ENCODE measurements around the gene CFAP161.

CFAP161 gene

DNA sequence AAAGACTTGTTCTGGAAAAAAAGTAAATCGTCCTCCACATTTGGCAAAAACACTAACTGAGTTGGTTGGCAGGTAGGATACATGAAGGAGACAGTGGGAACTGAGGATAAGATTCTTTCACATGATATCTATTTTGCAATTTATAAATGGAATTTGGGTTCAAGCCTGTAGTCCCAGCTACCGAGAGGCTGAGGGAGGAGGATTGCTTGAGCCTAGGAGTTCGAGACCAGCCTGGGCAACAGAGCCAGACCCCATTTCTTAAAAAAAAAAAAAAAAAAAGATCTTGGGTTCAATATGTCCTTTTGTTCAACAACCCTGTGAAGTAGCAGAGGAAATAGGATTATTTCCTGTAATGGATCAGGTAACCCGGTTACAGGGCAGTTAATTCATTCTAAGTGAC is 35.7 kb upstream of the CFAP161 start:
- ATAC-seq (no peak), DNase-seq (no peak)
- no peaks in the 10 kb centered on the region for H3K36me3 Mint-ChIP-seq (ENCODE audit: low read depth)
- H3K4me3 Mint-ChIP-seq, result no peak overlapping the region
- H3K4me1 Mint-ChIP-seq, result peaks cover 9% of the 10 kb centered on the region
- H3K27ac Mint-ChIP-seq, result no peak overlapping the region
- peaks cover 31% of the 10 kb centered on the region for H3K27me3 Mint-ChIP-seq
- H3K9me3 Mint-ChIP-seq, result no peaks in the 10 kb centered on the region

- no peaks in the 10 kb centered on the region for H3K9me3 Mint-ChIP-seq
- DNase-seq (no peak), ATAC-seq (no peak)
- H3K36me3 Mint-ChIP-seq (ENCODE audit: low read depth), result no peaks in the 10 kb centered on the region
- H3K27ac Mint-ChIP-seq, result no peak overlapping the region
- peaks cover 9% of the 10 kb centered on the region for H3K4me1 Mint-ChIP-seq
- peaks cover 29% of the 10 kb centered on the region for H3K27me3 Mint-ChIP-seq
- H3K4me3 Mint-ChIP-seq, result no peak overlapping the region
Observed at GRCh38 chr15:81098861-81099651, 35.0 kb upstream of the CFAP161 start.

- H3K27ac Mint-ChIP-seq, result no peak overlapping the region
- peaks cover 31% of the 10 kb centered on the region for H3K27me3 Mint-ChIP-seq
- ATAC-seq, result no peak
Observed at GRCh38 chr15:81101894-81102815, 31.9 kb upstream of the CFAP161 start.

GRCh38 chr15:81103857-81104256 is 30.2 kb upstream of the CFAP161 start:
- Mint-ChIP-seq H3K36me3 (ENCODE audit: low read depth) (no peaks in the 10 kb centered on the region), H3K4me3 (no peak overlapping the region), H3K27me3 (peaks cover 16% of the 10 kb centered on the region), H3K4me1 (peaks cover 2% of the 10 kb centered on the region), H3K27ac (no peak overlapping the region), H3K9me3 (no peaks in the 10 kb centered on the region)
- DNase-seq (no peak), ATAC-seq (no peak)

More at GRCh38 chr15:81101894-81102815, 31.9 kb upstream of the CFAP161 start:
- Mint-ChIP-seq H3K9me3 (no peaks in the 10 kb centered on the region), H3K4me3 (no peak overlapping the region), H3K4me1 (peaks cover 9% of the 10 kb centered on the region), H3K36me3 (ENCODE audit: low read depth) (no peaks in the 10 kb centered on the region)
- no peak for DNase-seq

- Mint-ChIP-seq H3K27ac (no peak overlapping the region), H3K4me1 (no peaks in the 10 kb centered on the region), H3K36me3 (ENCODE audit: low read depth) (no peaks in the 10 kb centered on the region), H3K27me3 (peaks cover 14% of the 10 kb centered on the region), H3K9me3 (no peaks in the 10 kb centered on the region), H3K4me3 (no peak overlapping the region)
- DNase-seq (no peak), ATAC-seq (no peak)
Observed at GRCh38 chr15:81105545-81105944, 28.5 kb upstream of the CFAP161 start.

- H3K27ac Mint-ChIP-seq, result no peak overlapping the region
- H3K4me1 Mint-ChIP-seq, result peaks cover 7% of the 10 kb centered on the region
- no peaks in the 10 kb centered on the region for H3K9me3 Mint-ChIP-seq
- peak; percentile 51 for ATAC-seq
- no peaks in the 10 kb centered on the region for H3K36me3 Mint-ChIP-seq (ENCODE audit: low read depth)
- H3K4me3 Mint-ChIP-seq, result no peak overlapping the region
- H3K27me3 Mint-ChIP-seq, result peaks cover 20% of the 10 kb centered on the region
- DNase-seq, result peak; percentile 40
Observed at GRCh38 chr15:81106560-81106959, 27.5 kb upstream of the CFAP161 start.

GRCh38 chr15:81107889-81108288 is 26.2 kb upstream of the CFAP161 start:
- Mint-ChIP-seq H3K4me3 (no peak overlapping the region), H3K27me3 (peaks cover 22% of the 10 kb centered on the region), H3K9me3 (no peaks in the 10 kb centered on the region), H3K4me1 (peaks cover 9% of the 10 kb centered on the region), H3K27ac (no peak overlapping the region), H3K36me3 (ENCODE audit: low read depth) (no peaks in the 10 kb centered on the region)
- DNase-seq (no peak), ATAC-seq (no peak)

DNA sequence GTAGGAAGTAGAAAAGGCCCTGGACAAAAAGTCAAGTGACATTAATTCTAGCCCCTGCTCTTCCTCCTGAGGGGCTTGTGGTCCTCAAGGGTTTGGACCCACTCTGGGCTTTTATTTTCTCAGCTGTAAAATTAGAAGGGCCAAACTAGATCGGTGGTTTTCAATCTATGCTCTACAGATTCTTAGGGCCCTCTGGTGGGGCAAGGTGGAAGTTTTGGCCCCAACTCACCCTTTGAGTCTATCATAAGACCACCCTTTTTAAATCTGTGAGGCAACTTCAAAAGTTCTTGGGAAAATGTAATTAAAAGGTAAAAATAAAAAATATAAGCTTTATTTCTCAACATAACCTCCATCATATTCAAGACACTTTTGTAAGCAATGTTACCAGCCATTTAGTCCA is 25.6 kb upstream of the CFAP161 start:
- Mint-ChIP-seq H3K36me3 (ENCODE audit: low read depth) (no peaks in the 10 kb centered on the region), H3K4me3 (no peak overlapping the region), H3K27me3 (peaks cover 24% of the 10 kb centered on the region), H3K9me3 (no peaks in the 10 kb centered on the region), H3K27ac (no peak overlapping the region), H3K4me1 (peaks cover 9% of the 10 kb centered on the region)
- ATAC-seq, result no peak
- peak; percentile 31 for DNase-seq

GRCh38 chr15:81111018-81111417 is 23.1 kb upstream of the CFAP161 start:
- no peak for ATAC-seq
- H3K36me3 Mint-ChIP-seq (ENCODE audit: low read depth), result no peaks in the 10 kb centered on the region
- H3K4me1 Mint-ChIP-seq, result peaks cover 9% of the 10 kb centered on the region
- peaks cover 29% of the 10 kb centered on the region for H3K27me3 Mint-ChIP-seq
- H3K27ac Mint-ChIP-seq, result no peak overlapping the region
- no peak for DNase-seq
- H3K9me3 Mint-ChIP-seq, result no peaks in the 10 kb centered on the region
- H3K4me3 Mint-ChIP-seq, result no peak overlapping the region

- Mint-ChIP-seq H3K27ac (no peak overlapping the region), H3K4me3 (no peak overlapping the region), H3K27me3 (peaks cover 35% of the 10 kb centered on the region), H3K36me3 (ENCODE audit: low read depth) (no peaks in the 10 kb centered on the region), H3K9me3 (no peaks in the 10 kb centered on the region), H3K4me1 (peaks cover 9% of the 10 kb centered on the region)
- DNase-seq (no peak), ATAC-seq (peak; percentile 72)
Observed at GRCh38 chr15:81111510-81112470, 22.3 kb upstream of the CFAP161 start.

DNA sequence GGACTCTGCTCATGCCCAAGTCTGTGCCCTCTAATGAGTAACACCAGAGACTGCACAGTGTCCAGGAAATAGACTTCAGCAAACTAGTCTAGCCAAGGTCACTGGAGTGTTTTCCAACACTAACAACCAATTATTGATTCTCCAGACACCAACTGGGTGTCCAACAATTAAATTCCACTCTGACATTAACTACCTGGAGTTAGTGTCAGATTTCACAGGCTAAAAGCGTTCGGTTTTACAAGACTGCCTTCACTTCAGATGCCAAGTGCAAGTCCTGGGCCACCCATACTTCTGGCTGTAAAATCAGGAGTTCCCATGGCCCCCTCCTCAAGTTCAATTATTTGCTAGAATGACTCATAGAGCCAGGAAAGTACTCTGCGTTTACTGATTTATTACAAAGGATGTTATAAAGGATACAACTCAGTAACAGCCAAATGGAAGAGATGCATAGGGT is 20.8 kb upstream of the CFAP161 start:
- ATAC-seq (no peak), DNase-seq (no peak)
- peaks cover 9% of the 10 kb centered on the region for H3K4me1 Mint-ChIP-seq
- no peak overlapping the region for H3K27ac Mint-ChIP-seq
- peaks cover 48% of the 10 kb centered on the region for H3K27me3 Mint-ChIP-seq
- no peaks in the 10 kb centered on the region for H3K9me3 Mint-ChIP-seq
- H3K36me3 Mint-ChIP-seq (ENCODE audit: low read depth), result no peaks in the 10 kb centered on the region
- no peak overlapping the region for H3K4me3 Mint-ChIP-seq

DNA sequence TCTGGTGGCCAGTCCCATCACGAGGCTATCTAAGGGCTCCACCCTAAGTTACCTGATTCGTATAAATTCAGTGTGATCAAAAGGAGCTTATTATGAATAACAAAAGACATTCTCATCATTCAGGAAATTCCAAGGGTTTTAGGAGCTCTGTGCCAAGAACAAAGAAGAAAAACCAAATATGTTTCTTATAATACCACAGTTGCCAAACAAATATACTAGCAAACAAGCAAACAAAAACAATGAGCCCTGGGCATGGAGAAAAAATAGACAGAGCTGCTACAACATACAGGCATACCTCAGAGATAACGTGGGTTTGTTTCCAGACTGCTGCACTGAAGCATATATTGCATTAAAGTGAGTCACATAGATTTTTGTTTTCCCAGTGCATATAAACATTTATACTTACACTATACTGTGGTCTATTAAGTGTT is 20.2 kb upstream of the CFAP161 start:
- Mint-ChIP-seq H3K4me1 (peaks cover 9% of the 10 kb centered on the region), H3K27me3 (peaks cover 48% of the 10 kb centered on the region), H3K36me3 (ENCODE audit: low read depth) (no peaks in the 10 kb centered on the region), H3K4me3 (no peak overlapping the region), H3K27ac (no peak overlapping the region), H3K9me3 (no peaks in the 10 kb centered on the region)
- ATAC-seq, result no peak
- DNase-seq, result no peak

DNA sequence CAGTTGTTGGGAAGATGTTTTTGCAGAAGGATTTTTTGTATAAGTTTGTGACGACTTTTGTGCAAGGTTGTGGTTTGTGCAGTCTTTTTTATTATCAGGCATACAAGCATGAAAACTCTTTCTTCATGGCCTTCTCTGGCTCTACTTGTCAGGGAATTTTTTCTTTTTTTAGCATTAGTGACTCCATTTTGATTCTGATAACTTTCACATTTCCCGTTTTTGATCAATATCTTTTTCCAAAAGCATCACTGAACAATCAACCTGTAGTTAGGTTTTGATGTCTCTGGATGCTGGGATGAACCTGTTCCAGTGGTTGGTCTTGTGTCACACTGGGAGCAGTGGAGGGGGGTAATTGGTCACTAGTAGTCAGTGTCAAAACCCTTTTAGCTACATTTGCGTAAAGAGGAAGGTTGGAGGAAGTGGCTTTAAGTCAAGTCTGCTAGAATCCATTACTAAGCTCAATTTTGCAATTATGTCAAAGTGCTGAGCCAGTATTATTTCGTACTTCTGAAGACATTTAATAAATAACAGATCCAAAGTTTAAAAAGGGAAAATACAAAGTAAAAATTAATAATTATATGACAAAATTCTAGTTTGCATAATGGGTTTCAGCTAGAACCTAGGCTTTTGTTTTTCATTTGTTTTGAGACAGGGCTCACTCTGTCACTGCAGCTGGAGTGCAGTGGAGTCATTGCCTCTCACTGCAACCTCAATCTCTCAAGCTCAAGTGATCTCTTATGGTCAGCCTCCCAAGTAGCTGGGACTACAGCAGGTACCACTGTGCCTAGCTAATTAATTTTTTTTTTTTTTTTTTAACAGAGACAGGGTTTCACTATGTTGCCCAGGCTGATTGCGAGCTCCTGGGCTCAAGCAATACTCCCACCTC is 18.8 kb upstream of the CFAP161 start:
- Mint-ChIP-seq H3K4me3 (no peak overlapping the region), H3K36me3 (ENCODE audit: low read depth) (no peaks in the 10 kb centered on the region), H3K4me1 (peaks cover 9% of the 10 kb centered on the region), H3K27me3 (peaks cover 43% of the 10 kb centered on the region), H3K9me3 (no peaks in the 10 kb centered on the region), H3K27ac (no peak overlapping the region)
- DNase-seq (no peak), ATAC-seq (no peak)

Data from activated naive CD8-positive, alpha-beta T cell treated with anti-CD3 and anti-CD28 coated beads, Interleukin-2, amount 50 U/mL, for 24 hours (primary cell).